HG03469 (cell line): ENCODE results near the gene LSM14A.
A peak's percentile ranks its signal among the peaks of the same experiment; 100 is the strongest.
"Not testable (repeated sequence)": the region's sequence is repeated elsewhere in the genome, so short reads cannot be mapped to it uniquely, and the experiment has no call there.

ENCODE experiments used
- ATAC-seq: cut with Tn5 transposase; IDR thresholded peaks from one replicate; pipeline ENCODE4 v1.9.1; 2021; ENCODE audit warnings: mild to moderate bottlenecking, moderate library complexity, moderate number of reproducible peaks; ENCODE audit not compliant: unreplicated experiment

LSM14A gene

DNA sequence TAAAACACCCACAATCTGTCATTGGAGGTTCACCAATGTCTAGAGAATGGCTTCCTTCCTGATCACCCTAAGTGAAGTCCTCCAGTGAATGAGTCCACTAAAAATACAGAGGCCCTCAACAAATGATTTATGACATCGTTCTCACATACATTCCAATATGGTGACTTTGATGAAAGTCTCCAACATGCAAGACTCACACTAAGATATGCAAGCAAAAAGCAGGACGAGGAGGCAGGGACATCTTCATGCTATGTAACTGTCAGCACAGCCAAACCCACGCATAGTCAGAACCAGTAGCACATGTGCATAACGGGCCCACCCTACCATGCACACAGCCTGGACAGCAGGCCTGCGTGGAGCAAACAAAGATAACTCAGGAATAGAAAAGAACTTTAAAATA lies 16.6 kb upstream of the LSM14A start:
- ATAC-seq = no peak

DNA sequence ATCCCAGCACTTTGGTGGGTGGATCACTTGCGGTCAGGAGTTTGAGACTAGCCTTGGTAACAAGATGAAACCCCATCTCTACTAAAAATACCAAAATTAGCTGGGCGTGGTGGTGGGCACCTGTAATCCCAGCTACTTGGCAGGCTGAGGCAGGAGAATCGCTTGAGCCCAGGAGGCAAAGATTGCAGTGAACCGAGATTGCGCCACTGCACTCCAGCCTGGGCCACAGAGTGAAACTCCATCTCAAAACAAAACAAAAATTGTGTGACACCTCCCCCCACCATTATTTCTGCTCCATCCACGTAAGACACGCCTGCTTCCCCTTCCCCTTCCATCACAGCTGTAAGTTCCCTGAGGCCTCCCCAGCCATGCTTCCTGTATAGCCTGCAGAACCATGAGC lies 13.3 kb upstream of the LSM14A start:
- ATAC-seq = not testable (repeated sequence)

DNA sequence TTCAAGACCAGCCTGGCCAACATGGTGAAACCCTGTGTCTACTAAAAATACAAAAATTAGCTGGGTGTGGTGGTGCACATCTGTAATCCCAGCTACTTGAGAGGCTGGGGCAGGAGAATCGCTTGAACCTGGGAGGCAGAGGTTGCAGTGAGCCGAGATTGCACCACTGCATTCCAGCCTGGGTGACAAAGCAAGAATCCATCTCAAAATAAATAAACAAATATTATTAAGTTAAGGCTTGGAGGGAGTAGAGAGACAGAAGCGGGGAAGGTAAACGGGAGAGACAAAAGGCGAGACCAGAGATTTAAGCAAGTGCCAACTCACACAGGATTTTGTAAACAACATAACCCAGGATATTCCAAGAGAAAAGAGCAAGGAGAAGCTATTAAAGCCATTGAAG lies 12.8 kb upstream of the LSM14A start:
- not testable (repeated sequence) for ATAC-seq

DNA sequence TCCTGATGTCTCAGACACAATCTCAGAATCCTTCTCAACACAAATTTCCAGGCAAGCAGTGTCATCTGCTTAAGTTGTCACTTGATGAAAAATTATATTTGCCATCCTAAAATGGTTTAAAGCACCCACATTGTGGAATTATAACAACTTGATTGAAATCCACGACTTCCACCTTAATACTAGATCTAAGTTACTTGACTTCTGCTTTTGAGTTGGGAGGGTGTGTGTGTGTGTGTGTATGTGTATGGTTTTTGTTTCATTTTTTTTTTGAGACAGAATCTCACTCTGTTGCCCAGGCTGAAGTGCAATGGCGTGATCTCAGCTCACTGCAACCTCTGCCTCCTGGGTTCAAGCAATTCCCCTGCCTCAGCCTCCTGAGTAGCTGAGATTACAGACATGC lies 10.4 kb upstream of the LSM14A start:
- ATAC-seq = not testable (repeated sequence)

DNA sequence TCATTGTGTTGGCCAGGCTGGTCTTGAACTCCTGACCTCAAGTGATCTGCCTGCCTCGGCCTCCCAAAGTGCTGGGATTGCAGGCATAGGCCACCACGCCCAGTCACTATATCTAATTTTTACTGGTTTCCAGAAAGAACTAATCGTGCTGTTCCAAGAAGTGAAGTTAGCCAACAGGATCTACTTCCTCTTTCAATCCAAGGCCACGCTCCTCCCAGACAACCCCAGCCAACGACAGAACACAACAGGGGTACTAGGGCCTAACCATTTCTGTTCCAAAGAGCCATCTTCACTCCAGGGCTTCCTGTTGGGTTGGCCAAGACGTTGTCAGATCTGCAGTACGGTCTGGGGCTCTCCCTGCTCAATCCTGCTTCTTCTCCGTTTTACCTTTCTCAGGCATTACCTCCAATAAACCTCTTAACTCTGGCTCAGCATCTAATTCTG lies 7.0 kb upstream of the LSM14A start:
- ATAC-seq = no peak

DNA sequence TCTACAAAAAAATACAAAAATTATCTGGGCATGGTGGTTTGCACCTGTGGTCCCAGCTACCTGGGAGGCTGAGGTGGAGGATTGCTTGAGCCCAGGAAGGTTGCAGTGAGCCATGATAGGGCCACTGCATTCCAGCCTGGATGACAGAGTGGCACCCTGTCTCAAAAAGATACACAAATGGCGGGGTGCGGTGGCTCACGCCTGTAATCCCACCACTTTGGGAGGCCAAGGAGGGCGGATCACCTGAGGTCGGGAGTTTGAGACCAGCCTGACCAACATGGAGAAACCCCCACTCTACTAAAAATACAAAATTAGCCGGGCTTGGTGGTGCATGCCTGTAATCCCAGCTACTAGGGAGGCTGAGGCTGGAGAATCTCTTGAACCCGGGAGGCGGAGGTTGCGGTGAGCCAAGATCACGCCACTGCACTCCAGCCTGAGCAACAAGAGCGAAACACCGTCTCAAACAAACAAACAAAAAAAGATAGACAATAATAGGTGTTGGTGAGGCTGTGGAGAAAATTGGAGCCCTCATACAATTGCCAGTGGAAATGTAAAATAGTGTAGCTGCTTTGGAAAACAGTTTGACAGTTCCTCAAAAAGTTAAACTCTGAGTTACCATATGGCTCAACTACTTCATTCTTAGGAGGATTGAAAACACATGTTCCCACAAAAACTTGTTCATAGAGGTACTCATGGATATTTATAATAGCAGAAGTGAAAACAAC lies 2.7 kb upstream of the LSM14A start:
- ATAC-seq = not testable (repeated sequence)

DNA sequence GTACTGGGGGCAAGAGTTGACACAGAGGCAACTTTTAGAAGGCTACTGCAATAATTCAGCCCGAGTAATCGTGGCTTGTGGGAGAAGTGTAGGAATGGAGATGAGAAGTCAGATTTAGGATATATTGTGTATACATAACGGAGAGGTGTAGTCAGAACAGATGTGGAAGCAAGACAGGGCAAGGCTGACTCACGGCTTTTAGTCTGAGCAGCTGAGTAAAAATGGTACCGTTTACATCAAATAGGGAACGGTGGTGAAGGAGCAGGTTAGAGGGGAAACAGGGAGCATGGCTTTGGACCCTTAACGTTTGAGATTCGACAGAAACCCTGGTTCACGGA lies 796 bp upstream of the LSM14A start:
- ATAC-seq = no peak

DNA sequence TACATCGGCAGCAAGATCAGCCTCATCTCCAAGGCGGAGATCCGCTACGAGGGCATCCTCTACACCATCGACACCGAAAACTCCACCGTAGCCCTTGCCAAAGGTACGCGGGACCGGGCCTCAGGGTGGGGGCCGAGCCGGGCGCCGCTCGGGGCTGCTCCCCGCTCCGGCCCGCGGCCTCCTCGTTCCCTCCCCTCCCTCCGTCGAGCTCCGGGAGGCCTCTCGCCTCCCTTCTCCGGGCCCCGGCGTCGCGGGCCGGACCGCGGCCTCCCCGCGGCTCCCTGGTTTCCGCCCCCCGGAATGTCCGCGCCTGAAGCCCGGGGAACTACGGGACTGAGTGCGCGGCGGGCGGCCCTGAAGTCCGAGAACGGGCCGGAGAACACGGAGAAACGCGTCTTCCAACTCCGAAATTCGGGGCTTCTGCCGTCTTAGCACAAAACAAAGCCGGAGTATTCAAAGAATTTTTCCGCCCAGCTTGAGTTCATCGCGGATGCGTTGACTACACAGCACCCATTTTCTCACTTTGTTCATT lies 423 bp downstream of the LSM14A start:
- peak; percentile 9 for ATAC-seq

DNA sequence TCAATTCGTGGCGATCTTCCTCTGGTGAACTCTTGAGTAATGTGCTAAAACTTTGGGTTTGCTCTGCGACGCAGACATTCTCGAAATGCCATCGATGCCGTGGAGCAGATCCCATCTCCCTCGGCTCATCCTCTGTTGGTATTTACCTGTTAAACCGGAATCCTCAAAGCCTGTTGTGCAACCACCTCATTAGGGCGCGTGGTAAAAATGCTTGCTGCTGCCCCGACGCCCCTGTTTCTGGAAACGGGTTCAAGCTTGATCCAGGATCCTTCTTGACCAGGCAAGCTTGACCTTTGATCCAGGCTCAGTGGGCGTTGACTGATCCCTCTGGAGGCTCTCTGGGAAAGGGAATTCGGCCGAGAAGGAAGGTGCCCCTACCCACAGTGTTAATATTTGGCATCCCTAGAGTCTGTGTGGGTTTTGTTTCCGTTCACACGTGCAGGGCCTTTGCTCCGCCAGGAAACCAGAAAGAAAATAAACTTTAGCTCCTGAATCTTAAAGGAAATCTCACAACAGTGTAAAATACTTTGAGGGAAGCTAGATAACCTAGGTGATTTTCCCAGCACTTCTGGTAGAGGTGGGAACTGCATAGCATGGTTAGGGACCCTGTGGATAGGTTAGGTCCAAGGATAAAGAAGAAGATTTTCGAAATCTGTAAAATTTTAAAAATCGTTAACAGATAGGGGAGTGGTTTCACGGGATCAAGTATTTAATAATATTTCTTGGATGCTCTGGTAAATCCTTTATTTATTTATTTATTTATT lies 1.1 kb downstream of the LSM14A start:
- no peak for ATAC-seq

DNA sequence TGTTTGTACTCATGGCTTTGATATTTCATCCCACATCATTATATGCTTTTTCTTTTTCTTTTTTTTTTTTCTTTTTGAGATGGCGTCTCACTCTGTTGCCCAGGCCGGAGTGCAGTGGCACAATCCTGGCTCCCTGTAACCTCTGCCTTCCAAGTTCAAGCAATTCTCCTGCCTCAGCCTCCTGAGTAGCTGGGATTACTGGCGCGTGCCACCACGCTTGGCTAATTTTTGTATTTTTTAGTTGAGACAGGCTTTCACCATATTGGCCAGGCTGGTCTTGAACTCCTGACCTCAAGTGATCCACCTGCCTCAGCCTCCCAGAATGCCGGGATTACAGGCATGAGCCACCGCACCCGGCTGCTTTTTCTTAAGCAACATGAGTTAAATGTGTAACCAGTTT lies 2.9 kb downstream of the LSM14A start:
- ATAC-seq = not testable (repeated sequence)

DNA sequence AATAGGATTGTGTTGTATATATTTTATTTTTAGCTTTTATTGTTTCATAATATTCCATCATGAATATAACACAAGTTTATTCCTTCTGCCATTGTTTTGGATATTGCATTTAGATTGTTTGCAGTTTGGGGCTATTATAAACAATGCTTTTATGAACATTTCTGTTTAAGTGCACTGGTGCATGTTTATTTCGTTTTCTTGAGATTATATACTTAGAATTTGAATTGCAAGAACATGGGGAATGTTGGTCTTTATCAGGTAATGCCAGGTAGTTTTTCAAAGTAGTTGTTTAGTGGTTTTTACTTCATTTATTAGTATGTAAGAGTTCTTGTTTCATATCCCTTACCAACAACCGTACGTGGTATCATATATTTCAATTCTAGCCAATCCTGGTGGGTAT lies 4.3 kb downstream of the LSM14A start:
- no peak for ATAC-seq

DNA sequence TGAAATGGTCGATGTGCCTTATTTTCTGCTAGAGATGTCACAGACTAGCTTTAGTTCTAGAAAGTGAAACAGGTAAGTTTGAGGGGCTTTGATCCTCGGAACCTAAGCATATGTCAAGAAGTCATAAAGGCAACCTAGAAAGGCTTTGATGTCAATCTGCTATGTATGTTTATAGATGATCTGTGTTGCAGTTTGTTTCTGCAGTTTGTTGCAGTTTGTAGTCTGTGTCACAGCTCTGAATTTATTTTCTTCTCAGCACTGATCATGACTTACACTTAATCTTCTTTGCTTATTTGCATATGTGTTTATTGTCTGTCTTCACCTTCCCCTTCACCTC lies 5.9 kb downstream of the LSM14A start:
- no peak for ATAC-seq

DNA sequence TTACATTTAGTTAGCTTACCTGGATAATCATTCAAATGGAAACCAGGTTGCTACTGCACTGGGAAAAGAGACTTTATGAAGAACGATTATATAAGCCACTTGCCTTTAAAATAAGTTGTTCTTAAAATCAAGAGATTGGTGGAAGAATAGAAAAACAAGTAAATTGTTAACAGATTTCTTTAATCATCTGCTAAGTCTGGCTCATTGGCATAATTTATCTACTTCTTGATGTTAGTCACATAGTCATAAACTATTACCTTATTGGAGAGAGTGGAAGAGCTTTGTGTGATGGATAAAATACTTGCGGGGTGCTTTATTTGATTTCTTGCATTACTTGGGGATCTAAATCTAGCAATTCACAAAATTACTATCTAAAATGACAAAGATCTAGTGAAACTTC lies 6.8 kb downstream of the LSM14A start:
- no peak for ATAC-seq

DNA sequence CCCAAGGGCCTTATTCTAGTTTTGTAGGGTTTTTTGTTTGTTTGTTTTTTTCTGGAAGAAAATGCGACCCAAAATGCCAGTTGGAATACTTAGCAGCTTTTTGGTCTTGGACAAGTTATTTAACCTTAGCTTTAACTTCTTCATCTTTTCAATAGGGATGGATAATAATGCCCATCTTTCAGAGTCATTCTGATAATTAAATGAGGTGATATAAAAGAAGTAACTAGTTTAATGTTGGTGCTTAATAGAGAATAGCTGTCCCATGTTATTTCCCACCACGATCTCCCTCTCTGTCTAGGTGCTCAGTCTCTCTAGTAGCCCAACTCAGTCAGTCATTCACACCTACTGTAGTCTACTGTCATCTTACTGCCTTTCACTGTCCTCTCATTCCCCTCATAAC lies 8.0 kb downstream of the LSM14A start:
- no peak for ATAC-seq

DNA sequence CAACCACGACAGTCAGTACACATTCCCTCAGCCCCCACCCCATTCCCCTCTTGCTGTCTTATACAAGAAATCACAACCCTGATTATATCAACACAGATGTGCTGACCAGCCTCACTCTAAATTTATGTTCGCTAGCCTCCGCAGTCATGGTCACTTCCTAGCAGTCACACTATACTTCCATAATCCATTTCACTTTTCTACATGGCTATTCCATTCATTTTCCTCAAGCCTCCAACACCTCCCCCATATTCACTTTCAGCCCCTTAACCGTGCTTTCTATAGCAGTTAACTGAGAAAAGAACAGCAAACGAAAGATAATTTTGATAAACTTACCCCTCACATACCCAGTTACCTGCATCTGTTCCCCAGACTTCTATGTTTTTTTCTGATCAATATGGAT lies 8.4 kb downstream of the LSM14A start:
- no peak for ATAC-seq

DNA sequence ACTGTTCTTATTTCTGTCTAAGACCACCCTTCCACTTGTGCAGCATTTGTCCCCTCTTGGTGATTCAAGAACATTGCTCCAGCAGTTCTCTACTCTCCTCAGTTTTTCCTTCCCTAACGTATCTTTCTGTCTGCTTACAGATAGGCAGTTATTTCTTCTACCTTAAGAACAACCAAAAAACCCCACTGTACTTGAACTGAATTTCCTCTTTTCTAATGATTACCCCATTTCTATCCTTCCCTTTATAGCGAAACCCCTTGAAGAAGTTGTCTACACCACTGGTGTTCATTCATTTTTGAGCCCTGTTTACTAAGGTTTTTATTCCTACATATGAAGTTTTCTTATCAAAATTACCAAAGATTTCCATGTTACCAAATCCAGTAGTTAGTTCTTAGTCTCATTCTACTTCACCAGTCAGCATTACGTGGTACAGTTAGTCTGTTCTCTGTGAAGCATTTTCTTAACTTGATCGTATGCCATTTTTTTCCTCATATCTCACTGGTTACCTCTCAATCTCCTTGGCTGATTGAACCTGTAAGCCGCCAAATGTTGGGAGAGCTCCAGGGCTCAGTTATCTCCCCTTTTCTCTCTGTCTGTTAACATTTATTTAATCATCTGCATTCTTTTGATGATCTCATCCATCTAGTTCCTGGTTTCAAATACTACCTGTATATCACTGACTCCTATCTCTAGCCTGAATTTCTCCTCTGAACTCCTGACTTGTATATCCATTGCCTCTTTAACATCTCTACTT lies 9.0 kb downstream of the LSM14A start:
- ATAC-seq = no peak

DNA sequence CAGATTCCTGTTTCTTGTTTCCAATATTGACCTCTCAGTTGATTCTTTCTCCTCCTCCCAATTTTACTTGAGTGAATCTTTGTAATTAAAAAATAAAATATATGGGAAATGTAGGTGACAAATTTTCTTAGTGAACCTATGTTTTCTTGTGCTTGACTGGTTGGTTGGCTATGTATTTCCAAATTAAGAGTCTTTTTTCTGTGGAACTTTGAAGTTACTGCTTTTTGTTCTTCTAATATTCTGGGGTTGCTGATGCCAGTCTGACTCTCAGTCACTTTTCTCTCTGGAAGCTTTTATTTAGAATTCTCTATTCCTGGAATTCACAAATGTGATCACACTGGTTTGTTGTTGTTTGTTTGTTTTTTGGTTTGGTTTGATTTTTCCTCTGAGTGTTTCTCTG lies 9.8 kb downstream of the LSM14A start:
- ATAC-seq = no peak

DNA sequence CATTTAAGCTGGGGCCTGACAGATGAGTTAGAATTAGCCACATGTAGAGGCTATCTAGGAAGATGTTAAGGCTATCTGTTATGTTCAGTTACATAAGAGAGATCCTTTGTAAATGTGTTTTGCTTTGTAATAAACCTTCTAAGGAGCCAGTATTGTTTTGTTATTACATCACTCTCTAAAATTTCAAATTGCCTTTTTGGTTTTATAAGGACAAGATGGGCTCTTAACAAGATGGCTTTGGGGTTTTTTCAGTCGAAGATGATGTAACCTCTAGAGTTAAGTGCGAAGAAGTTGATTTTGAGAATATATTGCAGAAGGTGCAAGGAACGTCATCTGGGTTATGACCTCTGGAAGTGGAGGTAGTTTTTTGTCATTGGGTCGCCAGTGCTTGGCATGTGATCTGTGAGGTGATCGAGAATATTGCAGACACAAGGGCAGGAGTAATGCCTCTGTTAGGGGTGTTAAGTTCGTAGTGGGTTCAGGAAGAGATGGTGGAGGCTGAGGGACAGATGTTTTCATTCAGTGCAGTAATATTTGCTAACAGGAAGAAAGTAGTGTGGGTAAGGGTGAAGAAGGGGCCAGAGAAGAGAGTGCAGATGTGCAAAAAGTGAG lies 12.7 kb downstream of the LSM14A start:
- no peak for ATAC-seq

DNA sequence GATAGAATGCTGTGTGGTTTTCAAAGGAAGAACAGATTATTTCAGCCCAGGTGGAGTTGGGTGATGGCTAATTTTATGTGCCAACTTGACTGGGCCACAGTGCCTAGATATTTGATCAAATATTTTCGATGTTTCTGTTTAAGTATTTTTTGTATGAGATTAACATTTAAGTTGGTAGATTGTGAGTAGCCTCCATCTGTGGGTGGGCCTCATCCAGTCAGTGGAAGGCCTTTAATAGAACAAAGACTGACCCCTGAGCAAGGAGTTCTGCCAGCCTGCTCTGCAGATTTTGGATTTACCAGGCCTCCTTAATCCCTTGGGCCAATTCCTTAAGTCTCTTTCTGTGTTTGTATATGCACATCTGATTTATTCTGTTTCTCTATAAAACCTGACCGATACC lies 13.9 kb downstream of the LSM14A start:
- no peak for ATAC-seq

DNA sequence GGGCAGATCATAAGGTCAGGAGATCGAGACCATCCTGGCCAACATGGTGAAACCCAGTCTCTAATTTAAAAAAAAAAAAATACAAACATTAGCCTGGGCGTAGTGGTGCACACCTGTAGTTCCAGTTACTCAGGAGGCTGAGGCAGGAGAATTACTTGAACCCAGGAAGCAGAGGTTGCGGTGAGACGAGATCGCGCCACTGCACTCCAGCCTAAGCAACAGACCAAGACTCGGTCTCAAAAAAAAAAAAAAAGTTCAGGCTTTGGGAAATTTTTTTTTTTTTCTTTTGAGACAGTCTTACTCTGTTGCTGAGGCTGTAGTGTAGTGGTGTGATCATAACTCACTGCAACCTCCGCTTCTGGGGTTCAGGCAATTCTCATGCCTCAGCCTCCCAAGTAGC lies 14.7 kb downstream of the LSM14A start:
- no peak for ATAC-seq

DNA sequence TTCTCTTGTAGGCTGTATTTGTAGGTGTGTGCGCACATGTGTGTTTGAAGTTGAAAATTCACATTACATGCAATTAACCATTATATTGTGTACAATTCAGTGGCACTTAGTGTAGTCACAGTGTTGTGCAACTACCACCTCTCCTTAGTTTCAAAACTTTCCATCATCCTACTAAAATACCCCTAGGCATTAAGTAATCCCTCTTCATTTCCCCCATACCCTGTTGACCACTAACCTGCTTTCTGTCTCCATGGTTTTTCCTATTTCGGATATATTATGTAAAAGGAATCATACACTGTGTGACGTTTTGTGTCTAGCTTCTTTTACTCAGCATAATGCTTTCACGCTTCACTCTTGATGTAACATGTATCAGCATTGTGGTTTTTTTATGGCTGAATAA lies 16.1 kb downstream of the LSM14A start:
- no peak for ATAC-seq
